Measurements from ENCODE around the gene MYO16. TPM values are rescaled to one million over a fixed set of nuclear protein-coding genes. Genes with fewer than 3 reads are reported as not detected.

The MYO16 gene
- total RNA-seq, 1 experiment from 2014 or later, result 0.15 TPM

DNA sequence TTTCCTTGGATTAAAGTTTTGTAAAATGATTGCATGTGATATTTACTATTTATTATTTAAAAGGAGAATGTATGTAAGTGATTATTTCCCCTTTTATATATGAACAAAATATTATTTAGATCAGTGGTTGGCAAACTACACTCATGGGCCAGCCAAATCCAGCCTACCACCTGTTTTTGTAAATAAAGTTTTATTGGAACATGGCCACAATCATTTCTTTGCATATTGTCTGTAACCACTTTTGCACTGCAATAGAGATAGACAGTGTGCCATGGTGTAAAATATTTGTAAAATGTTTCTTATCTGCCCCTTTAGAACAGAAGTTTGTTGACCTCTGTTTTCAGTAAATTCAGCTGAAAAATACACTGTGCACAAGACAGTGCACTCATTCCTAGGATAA, 426.4 kb downstream of the MYO16 start:
- no peaks in the 10 kb centered on the region for H4K20me1 ChIP-seq (ENCODE audit: insufficient read depth, low read depth, low read length)
- H3K4me3 ChIP-seq (ENCODE audit: low read length), result no peak overlapping the region
- no peaks in the 10 kb centered on the region for H3K79me2 ChIP-seq (ENCODE audit: low read length)

DNA sequence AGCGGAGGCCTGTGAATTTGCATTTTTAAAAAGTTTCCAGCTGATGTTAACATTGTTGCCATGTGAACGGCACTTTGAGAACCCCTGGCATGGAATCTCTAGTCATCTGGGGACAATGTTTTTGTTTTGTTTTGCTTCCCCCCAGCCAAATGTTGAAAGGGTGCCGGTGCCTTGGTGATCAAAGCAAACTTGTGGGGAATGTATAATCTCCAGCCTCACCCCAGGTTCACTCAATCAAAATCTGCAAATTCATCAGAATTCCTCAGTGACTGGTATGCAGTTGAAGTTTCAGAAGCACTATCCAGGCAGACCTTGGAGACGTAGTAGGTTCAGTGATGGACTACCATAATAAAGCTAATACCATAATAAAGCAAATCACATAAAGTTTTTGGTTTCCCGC, 428.7 kb downstream of the MYO16 start:
- no peak overlapping the region for H3K27ac ChIP-seq (ENCODE audit: low read length)
- H3K27me3 ChIP-seq (ENCODE audit: low read length), result no peaks in the 10 kb centered on the region
- H3K4me2 ChIP-seq (ENCODE audit: low read depth, low read length, poor library complexity, severe bottlenecking), result no peak overlapping the region
- H4K20me1 ChIP-seq (ENCODE audit: insufficient read depth, low read depth, low read length), result no peaks in the 10 kb centered on the region
- H3K79me2 ChIP-seq (ENCODE audit: low read length), result no peaks in the 10 kb centered on the region
- peaks cover under 1% of the 10 kb centered on the region for H3K4me1 ChIP-seq (ENCODE audit: low read length)
- no peak for DNase-seq
- H3K9me3 ChIP-seq (ENCODE audit: low read length), result no peaks in the 10 kb centered on the region
- no peaks in the 10 kb centered on the region for H3K9me2 ChIP-seq (replicated peaks; ENCODE audit: insufficient read depth, low read length)
- H2AFZ ChIP-seq (ENCODE audit: low read length), result no peak overlapping the region
- no peak overlapping the region for H3K4me3 ChIP-seq (ENCODE audit: low read length)
- no peaks in the 10 kb centered on the region for H3K36me3 ChIP-seq (ENCODE audit: insufficient read depth, low read length)
- no peak overlapping the region for H3K9ac ChIP-seq (ENCODE audit: low read length)

More for the DNA sequence above, 426.4 kb downstream of the MYO16 start:
- Histone ChIP-seq H3K9me3 (ENCODE audit: low read length) (no peaks in the 10 kb centered on the region), H3K9me2 (replicated peaks; ENCODE audit: insufficient read depth, low read length) (no peaks in the 10 kb centered on the region), H3K27me3 (ENCODE audit: low read length) (no peaks in the 10 kb centered on the region), H3K4me2 (ENCODE audit: low read depth, low read length, poor library complexity, severe bottlenecking) (no peak overlapping the region), H3K36me3 (ENCODE audit: insufficient read depth, low read length) (no peaks in the 10 kb centered on the region), H3K27ac (ENCODE audit: low read length) (no peak overlapping the region), H3K9ac (ENCODE audit: low read length) (no peak overlapping the region), H3K4me1 (ENCODE audit: low read length) (no peaks in the 10 kb centered on the region), H2AFZ (ENCODE audit: low read length) (no peak overlapping the region)
- no peak for DNase-seq

DNA sequence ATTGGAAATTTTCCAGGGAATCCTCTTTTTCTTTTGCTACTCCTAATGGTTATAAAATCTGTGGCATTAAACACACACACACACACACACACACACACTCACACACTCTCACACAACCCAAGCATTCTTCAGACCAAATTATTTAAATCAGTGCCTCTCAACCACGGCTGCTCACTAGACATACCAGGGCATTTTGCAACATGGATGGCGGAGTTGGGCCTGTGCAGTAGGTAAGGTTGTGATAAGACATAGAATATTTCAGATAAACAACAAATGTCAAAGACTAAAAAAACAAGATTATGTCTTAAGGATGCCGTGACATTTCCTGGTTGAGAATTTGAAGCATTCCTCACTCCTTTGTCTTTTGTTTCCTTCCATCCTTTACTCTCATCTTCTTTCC, 443.1 kb downstream of the MYO16 start:
- Histone ChIP-seq H3K27me3 (ENCODE audit: low read length) (no peaks in the 10 kb centered on the region), H3K9me2 (replicated peaks; ENCODE audit: insufficient read depth, low read length) (no peaks in the 10 kb centered on the region), H3K9me3 (ENCODE audit: low read length) (no peaks in the 10 kb centered on the region), H2AFZ (ENCODE audit: low read length) (no peak overlapping the region), H3K4me2 (ENCODE audit: low read depth, low read length, poor library complexity, severe bottlenecking) (no peak overlapping the region), H3K27ac (ENCODE audit: low read length) (no peak overlapping the region), H3K4me3 (ENCODE audit: low read length) (no peak overlapping the region), H4K20me1 (ENCODE audit: insufficient read depth, low read depth, low read length) (no peaks in the 10 kb centered on the region), H3K36me3 (ENCODE audit: insufficient read depth, low read length) (no peaks in the 10 kb centered on the region), H3K9ac (ENCODE audit: low read length) (no peak overlapping the region), H3K79me2 (ENCODE audit: low read length) (no peaks in the 10 kb centered on the region), H3K4me1 (ENCODE audit: low read length) (no peaks in the 10 kb centered on the region)
- DNase-seq, result no peak

DNA sequence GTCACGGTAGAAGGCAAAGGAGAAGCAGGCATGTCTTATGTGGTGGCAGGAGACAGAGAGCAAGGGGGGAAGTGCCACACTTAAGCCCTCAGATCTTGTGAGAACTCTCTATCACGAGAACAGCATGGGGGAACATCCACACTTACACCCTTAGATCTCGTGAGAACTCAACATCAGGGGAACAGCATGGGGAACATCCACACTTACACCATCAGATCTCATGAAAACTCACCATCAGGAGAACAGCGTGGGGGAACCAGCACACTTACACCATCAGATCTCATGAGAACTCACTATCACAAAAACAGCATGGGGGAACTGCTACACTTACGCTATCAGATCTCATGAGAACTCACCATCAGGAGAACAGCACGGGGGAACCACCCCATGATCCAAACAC, 445.0 kb downstream of the MYO16 start:
- no peaks in the 10 kb centered on the region for H3K9me2 ChIP-seq (replicated peaks; ENCODE audit: insufficient read depth, low read length)
- H3K4me2 ChIP-seq (ENCODE audit: low read depth, low read length, poor library complexity, severe bottlenecking), result no peak overlapping the region
- H3K4me1 ChIP-seq (ENCODE audit: low read length), result no peaks in the 10 kb centered on the region
- no peak overlapping the region for H3K27ac ChIP-seq (ENCODE audit: low read length)
- no peak for DNase-seq
- H3K9me3 ChIP-seq (ENCODE audit: low read length), result no peaks in the 10 kb centered on the region
- H3K4me3 ChIP-seq (ENCODE audit: low read length), result no peak overlapping the region
- no peaks in the 10 kb centered on the region for H3K79me2 ChIP-seq (ENCODE audit: low read length)
- no peaks in the 10 kb centered on the region for H3K36me3 ChIP-seq (ENCODE audit: insufficient read depth, low read length)
- H3K9ac ChIP-seq (ENCODE audit: low read length), result no peak overlapping the region
- H4K20me1 ChIP-seq (ENCODE audit: insufficient read depth, low read depth, low read length), result no peaks in the 10 kb centered on the region
- H3K27me3 ChIP-seq (ENCODE audit: low read length), result no peaks in the 10 kb centered on the region
- H2AFZ ChIP-seq (ENCODE audit: low read length), result no peak overlapping the region

DNA sequence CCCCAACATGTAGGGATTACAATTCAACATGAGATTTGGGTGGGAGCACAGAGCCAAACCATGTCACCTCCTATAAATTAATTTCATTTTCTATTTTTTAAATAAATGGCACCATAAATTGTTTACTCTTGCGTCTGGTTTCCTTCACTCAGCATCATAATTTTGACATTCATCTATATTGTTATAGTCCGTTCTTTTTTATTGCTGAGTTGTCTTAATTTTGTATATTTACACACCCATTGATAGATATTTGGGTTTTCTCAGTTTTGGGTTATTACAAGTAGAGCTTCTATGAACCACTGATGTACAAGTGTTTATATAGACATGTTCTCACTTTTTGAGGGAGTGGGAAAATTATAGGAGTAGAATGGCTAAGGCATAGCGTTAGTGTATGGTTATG, 445.4 kb downstream of the MYO16 start:
- Histone ChIP-seq H3K79me2 (ENCODE audit: low read length) (no peaks in the 10 kb centered on the region), H3K4me1 (ENCODE audit: low read length) (no peaks in the 10 kb centered on the region), H2AFZ (ENCODE audit: low read length) (no peak overlapping the region), H3K4me3 (ENCODE audit: low read length) (no peak overlapping the region), H3K27me3 (ENCODE audit: low read length) (no peaks in the 10 kb centered on the region), H3K9me3 (ENCODE audit: low read length) (no peaks in the 10 kb centered on the region), H3K4me2 (ENCODE audit: low read depth, low read length, poor library complexity, severe bottlenecking) (no peak overlapping the region), H4K20me1 (ENCODE audit: insufficient read depth, low read depth, low read length) (no peaks in the 10 kb centered on the region), H3K9me2 (replicated peaks; ENCODE audit: insufficient read depth, low read length) (no peaks in the 10 kb centered on the region), H3K9ac (ENCODE audit: low read length) (no peak overlapping the region), H3K27ac (ENCODE audit: low read length) (no peak overlapping the region), H3K36me3 (ENCODE audit: insufficient read depth, low read length) (no peaks in the 10 kb centered on the region)
- DNase-seq, result no peak

DNA sequence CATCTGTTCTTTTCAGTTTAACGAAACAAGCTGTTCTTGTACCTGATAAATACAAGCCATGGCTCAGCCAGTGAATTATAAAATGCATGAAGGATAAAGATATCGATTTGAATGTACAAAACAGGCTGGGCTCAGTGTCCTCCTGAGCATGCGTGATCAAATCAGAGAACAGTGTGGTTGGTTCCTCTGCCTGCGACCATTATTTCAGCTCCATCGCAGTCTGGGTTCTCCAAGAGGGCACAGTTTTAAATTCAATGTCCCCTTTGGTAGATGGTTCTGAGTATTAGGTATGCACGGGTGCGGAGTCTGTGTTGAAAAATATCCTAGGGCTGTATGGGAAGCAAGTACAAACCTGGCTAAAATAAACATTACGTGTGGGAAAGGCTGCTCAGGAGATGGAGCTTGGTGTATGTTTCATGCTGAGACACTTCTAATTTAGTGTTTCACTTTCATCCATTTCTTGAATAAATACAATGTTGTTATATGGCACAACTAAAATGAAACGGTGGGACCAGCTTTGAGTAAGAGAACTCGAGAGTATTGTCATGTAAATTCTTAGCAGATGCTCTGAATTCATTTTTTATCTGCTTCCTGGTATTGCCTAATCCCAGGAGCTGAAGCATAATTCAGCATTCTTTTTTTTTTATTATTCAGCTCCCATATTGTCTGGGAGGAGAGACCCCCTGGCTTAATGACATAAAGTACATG, 458.7 kb downstream of the MYO16 start:
- Histone ChIP-seq H3K79me2 (ENCODE audit: low read length) (no peaks in the 10 kb centered on the region), H3K4me1 (ENCODE audit: low read length) (peaks cover 10% of the 10 kb centered on the region), H3K4me2 (ENCODE audit: low read depth, low read length, poor library complexity, severe bottlenecking) (no peak overlapping the region), H4K20me1 (ENCODE audit: insufficient read depth, low read depth, low read length) (no peaks in the 10 kb centered on the region), H3K27ac (ENCODE audit: low read length) (no peak overlapping the region), H3K9ac (ENCODE audit: low read length) (no peak overlapping the region), H3K9me3 (ENCODE audit: low read length) (no peaks in the 10 kb centered on the region), H3K27me3 (ENCODE audit: low read length) (no peaks in the 10 kb centered on the region), H3K9me2 (replicated peaks; ENCODE audit: insufficient read depth, low read length) (no peaks in the 10 kb centered on the region), H3K4me3 (ENCODE audit: low read length) (no peak overlapping the region), H3K36me3 (ENCODE audit: insufficient read depth, low read length) (no peaks in the 10 kb centered on the region), H2AFZ (ENCODE audit: low read length) (no peak overlapping the region)
- no peak for DNase-seq

DNA sequence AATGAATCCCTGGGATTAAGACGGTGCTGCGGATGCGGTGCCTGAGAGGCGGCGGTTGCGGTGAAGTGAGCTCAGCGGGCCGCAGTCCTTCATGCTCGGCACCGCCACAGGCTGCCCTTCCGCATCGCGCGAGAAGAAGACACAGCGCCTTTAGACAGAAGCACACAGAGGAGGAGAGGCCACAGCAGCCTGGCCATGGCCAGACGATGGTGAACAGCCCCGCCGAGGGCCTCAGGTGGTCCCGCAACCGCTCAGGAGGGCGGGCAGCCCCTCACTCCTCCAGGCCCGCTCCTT, 459.2 kb downstream of the MYO16 start:
- Histone ChIP-seq H3K9me2 (replicated peaks; ENCODE audit: insufficient read depth, low read length) (no peaks in the 10 kb centered on the region), H3K36me3 (ENCODE audit: insufficient read depth, low read length) (no peaks in the 10 kb centered on the region), H3K27ac (ENCODE audit: low read length) (no peak overlapping the region), H3K4me3 (ENCODE audit: low read length) (no peak overlapping the region), H3K4me1 (ENCODE audit: low read length) (peaks cover 7% of the 10 kb centered on the region), H3K79me2 (ENCODE audit: low read length) (no peaks in the 10 kb centered on the region), H3K9me3 (ENCODE audit: low read length) (no peaks in the 10 kb centered on the region), H3K9ac (ENCODE audit: low read length) (no peak overlapping the region), H4K20me1 (ENCODE audit: insufficient read depth, low read depth, low read length) (no peaks in the 10 kb centered on the region), H3K27me3 (ENCODE audit: low read length) (no peaks in the 10 kb centered on the region), H2AFZ (ENCODE audit: low read length) (no peak overlapping the region), H3K4me2 (ENCODE audit: low read depth, low read length, poor library complexity, severe bottlenecking) (no peak overlapping the region)
- DNase-seq, result no peak

DNA sequence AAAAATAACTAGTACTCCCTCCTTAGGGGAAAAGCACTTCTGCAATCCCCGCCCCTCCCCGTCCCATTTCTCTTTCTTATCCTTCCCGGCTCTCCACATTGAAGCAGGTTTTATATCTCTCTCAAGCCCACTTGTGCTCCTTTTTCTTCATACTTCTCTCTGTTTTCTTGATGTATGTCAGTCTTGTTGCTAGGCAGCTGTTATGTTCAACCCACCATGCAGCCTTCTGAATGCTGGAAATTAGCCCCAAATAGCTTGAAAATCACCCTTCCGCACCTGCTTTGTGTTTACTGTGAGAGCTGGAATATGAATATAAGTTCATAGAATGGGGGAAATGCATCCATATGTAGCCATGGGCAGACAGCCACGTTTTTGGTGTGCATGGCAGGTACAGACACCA, 461.4 kb downstream of the MYO16 start:
- Histone ChIP-seq H2AFZ (ENCODE audit: low read length) (no peak overlapping the region), H3K27me3 (ENCODE audit: low read length) (no peaks in the 10 kb centered on the region), H3K4me2 (ENCODE audit: low read depth, low read length, poor library complexity, severe bottlenecking) (no peak overlapping the region), H3K27ac (ENCODE audit: low read length) (no peak overlapping the region), H3K9me2 (replicated peaks; ENCODE audit: insufficient read depth, low read length) (no peaks in the 10 kb centered on the region), H3K36me3 (ENCODE audit: insufficient read depth, low read length) (no peaks in the 10 kb centered on the region), H4K20me1 (ENCODE audit: insufficient read depth, low read depth, low read length) (no peaks in the 10 kb centered on the region), H3K9ac (ENCODE audit: low read length) (no peak overlapping the region), H3K79me2 (ENCODE audit: low read length) (no peaks in the 10 kb centered on the region), H3K9me3 (ENCODE audit: low read length) (no peaks in the 10 kb centered on the region), H3K4me1 (ENCODE audit: low read length) (no peaks in the 10 kb centered on the region), H3K4me3 (ENCODE audit: low read length) (no peak overlapping the region)
- no peak for DNase-seq

DNA sequence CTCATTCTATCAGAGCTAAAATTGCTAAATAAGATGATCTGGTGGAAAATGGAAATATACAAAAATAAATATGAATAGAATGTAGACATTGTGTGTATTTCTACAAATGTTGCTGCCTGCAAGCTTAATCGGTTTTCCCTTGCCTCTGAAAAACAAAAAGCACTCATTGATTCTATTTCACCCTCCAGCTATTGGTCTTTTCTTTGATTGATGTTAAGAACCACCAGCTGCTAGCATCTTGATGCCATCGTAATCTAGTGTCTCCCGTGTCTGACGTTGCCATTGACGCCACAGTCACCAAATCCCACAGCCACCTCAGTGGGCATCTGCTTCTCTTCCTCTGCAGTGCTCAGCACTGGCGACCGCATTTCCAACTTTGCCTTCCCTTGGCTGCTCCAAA, 461.8 kb downstream of the MYO16 start:
- no peaks in the 10 kb centered on the region for H3K9me3 ChIP-seq (ENCODE audit: low read length)
- H2AFZ ChIP-seq (ENCODE audit: low read length), result no peak overlapping the region
- no peak overlapping the region for H3K4me3 ChIP-seq (ENCODE audit: low read length)
- no peak overlapping the region for H3K4me2 ChIP-seq (ENCODE audit: low read depth, low read length, poor library complexity, severe bottlenecking)
- no peaks in the 10 kb centered on the region for H4K20me1 ChIP-seq (ENCODE audit: insufficient read depth, low read depth, low read length)
- H3K27me3 ChIP-seq (ENCODE audit: low read length), result no peaks in the 10 kb centered on the region
- H3K79me2 ChIP-seq (ENCODE audit: low read length), result no peaks in the 10 kb centered on the region
- no peaks in the 10 kb centered on the region for H3K4me1 ChIP-seq (ENCODE audit: low read length)
- no peak for DNase-seq
- H3K27ac ChIP-seq (ENCODE audit: low read length), result no peak overlapping the region
- no peaks in the 10 kb centered on the region for H3K9me2 ChIP-seq (replicated peaks; ENCODE audit: insufficient read depth, low read length)
- no peak overlapping the region for H3K9ac ChIP-seq (ENCODE audit: low read length)
- no peaks in the 10 kb centered on the region for H3K36me3 ChIP-seq (ENCODE audit: insufficient read depth, low read length)

Measured in Karpas-422 (cell line).